Subcutaneous abdominal adipose tissue (tissue), 5 donors: ENCODE results near the gene USP51.
"Not testable (repeated sequence)": the region's sequence is repeated elsewhere in the genome, so short reads cannot be mapped to it uniquely, and the experiment has no call there.

Experiments used
- H3K27ac ChIP-seq: one replicate; pipeline ENCODE4 v1.7.0; 2013; ENCODE audit warnings: low read depth, mild to moderate bottlenecking, inconsistent platforms, low read length, moderate library complexity
- H3K27me3 ChIP-seq, 5 donors: one replicate each; pipeline ENCODE4 v1.7.0; 2013; ENCODE audit warnings: low read length in 5 of 5, inconsistent platforms in 1 of 5; ENCODE audit not compliant: control insufficient read depth in 5 of 5, insufficient read depth in 4 of 5
- H3K36me3 ChIP-seq, 5 donors: one replicate each; pipeline ENCODE4 v1.7.0; 2013; ENCODE audit warnings: low read length in 5 of 5; ENCODE audit not compliant: control insufficient read depth in 5 of 5, insufficient read depth in 5 of 5
- H3K4me1 ChIP-seq, 5 donors: one replicate each; pipeline ENCODE4 v1.7.0; 2013; ENCODE audit warnings: low read length in 5 of 5, mild to moderate bottlenecking in 3 of 5, moderate library complexity in 1 of 5; ENCODE audit not compliant: control insufficient read depth in 5 of 5, insufficient read depth in 5 of 5
- H3K4me3 ChIP-seq, 5 donors: one replicate each; pipeline ENCODE4 v1.7.0; 2013; ENCODE audit warnings: low read length in 5 of 5, low read depth in 1 of 5
- H3K9ac ChIP-seq, 5 donors: one replicate each; pipeline ENCODE4 v1.7.0; 2013; ENCODE audit warnings: low read length in 5 of 5, mild to moderate bottlenecking in 4 of 5, moderate library complexity in 3 of 5
- H3K9me3 ChIP-seq, 5 donors: one replicate each; pipeline ENCODE4 v1.7.0; 2013; ENCODE audit warnings: low read length in 5 of 5; ENCODE audit not compliant: control insufficient read depth in 5 of 5
- donor health status: healthy.
- donor health status: healthy.
- donor health status: healthy.
- donor health status: healthy.
- donor health status: healthy.

The USP51 gene

DNA sequence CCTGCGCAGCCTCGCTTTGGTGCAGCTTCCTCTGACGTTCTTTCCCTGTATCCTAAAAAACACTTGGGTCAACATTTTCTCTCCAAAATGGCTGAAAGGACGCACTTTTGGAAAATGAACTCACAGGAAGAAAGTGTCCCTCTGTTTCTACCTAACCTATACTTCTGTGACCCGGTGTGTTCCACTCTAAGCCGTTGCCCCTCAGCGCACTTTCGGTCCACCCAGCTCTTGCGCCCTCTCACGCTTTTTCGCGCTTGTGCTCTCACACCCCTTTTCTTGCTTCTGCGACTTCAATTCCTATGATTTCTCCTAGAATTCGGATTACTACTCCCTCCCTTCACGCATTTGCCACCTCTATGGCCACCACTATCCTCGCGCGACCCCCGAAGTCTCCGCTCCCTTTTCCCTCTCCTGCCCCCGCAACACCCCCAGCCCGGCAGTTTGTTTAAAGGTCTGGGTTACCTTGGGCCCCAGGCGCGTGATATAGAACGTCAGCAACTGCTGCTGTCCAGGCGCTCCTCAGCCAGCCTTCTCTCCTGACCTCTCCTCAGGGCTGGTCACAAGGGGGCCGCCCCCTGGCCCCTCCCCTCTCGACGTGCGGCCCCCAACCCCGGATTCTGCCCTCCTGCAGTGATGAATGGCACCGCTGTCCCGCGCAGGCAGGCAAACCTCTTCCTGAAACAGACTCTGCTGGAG, at the start of gene USP51:
USP51 (minus strand) TSS at position 535 of the 696 bp plus-strand sequence. CDS start 909 bp downstream, outside the sequence.
- H3K36me3 ChIP-seq = no peaks in the 10 kb centered on the region
- H3K4me1 ChIP-seq = peaks cover 0 to 11% (median 9%) of the 10 kb centered on the region in 5 donors
- H3K9ac ChIP-seq = peak within 1 kb of the TSS; percentile 2 to 78 (median 59)
- H3K4me3 ChIP-seq = peak within 1 kb of the TSS; percentile 73 to 91 (median 78)
- H3K27me3 ChIP-seq = peaks cover 0 to 12% (median 3%) of the 10 kb centered on the region in 5 donors
- H3K9me3 ChIP-seq = peaks cover 0 to 3% (median 0%) of the 10 kb centered on the region in 5 donors
- peak within 1 kb of the TSS; percentile 93 for H3K27ac ChIP-seq

DNA sequence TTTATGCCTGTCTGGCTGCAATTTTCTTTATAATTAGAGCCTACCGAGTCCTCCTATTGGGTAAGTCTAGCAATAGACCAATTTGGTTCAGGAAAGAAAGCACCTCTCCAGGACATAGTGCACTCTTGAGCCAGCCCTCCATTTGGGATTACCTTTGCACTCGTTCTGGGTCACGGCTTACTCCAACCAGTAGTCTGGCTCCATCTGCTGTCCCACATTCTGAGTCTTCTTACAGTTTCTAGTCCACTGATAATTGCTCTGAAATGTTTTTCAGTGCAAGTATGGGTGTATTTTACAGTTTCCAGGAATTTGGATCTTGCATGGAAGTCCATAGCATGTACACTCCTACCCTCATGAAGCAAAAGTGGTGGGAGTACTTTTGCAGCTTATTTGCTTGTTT, 34.8 kb upstream of the USP51 start:
- H3K9me3 ChIP-seq = no peaks in the 10 kb centered on the region

DNA sequence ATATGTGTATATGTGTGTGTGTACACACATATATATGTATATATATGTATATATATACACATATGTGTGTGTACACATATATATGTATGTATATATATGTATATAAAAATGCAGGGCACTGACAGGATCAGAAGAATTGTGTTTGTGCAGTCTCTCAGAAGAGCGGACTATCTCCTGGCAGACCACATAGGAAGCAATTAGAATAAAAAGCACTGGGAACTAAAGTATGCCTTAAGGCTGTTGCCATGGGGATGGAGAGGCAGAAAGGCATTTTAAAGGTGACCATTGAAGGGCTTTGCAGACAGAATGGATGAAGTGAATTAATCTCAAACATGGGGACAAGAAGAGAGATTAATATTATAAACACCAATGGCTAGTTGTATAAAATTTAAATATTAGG, 33.7 kb upstream of the USP51 start:
- H3K9ac ChIP-seq = no peak overlapping the region
- H3K9me3 ChIP-seq = no peaks in the 10 kb centered on the region
- H3K4me3 ChIP-seq = no peak overlapping the region
- peaks cover 6 to 20% (median 15%) of the 10 kb centered on the region in 5 donors for H3K27me3 ChIP-seq
- H3K27ac ChIP-seq = no peak overlapping the region
- H3K4me1 ChIP-seq = peaks cover 0 to 6% (median 0%) of the 10 kb centered on the region in 5 donors
- H3K36me3 ChIP-seq = no peaks in the 10 kb centered on the region

More for the DNA sequence above, 34.8 kb upstream of the USP51 start:
- no peak overlapping the region for H3K27ac ChIP-seq
- H3K27me3 ChIP-seq = peaks cover 6 to 20% (median 15%) of the 10 kb centered on the region in 5 donors
- H3K4me1 ChIP-seq = peaks cover 0 to 6% (median 0%) of the 10 kb centered on the region in 5 donors
- no peak overlapping the region for H3K9ac ChIP-seq
- no peak overlapping the region for H3K4me3 ChIP-seq
- H3K36me3 ChIP-seq = no peaks in the 10 kb centered on the region

DNA sequence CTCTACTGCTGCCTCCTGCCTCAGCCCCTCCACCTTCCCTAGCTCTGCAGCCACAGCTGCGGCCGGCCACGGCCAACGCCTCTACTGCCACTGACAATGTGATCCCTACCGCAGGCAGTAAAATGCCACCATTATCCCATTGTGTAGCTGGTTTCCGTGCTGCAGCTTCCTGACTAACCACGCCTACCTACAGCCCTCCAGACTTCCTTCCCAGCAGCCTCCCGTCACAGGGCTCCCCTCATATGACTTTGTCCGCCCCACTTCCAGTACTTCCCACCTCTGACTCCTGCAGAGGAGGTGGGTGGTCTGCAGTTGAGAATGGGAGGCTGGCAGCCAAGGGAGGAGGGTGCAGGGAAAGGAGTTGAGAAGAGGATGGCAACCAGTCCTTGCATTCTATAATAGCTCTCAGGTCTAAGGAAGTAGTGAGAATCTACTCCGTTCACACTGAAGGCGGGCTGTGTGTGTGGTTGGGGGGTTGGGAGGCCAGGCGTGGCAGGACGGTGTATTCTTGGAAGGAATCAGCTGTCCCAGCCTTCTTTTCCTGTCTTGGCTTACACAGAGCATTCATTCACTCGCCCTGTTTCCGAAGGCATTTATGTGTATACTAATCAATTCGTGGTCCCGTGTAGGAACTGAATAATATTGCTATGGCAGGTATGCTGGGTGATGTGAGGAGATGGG, 33.1 kb upstream of the USP51 start:
- Histone ChIP-seq H3K4me3 (peak overlapping the region in 3 of 5 donors; percentile 26 to 32 (median 30)), H3K4me1 (peaks cover 0 to 6% (median 0%) of the 10 kb centered on the region in 5 donors), H3K27me3 (peaks cover 6 to 20% (median 15%) of the 10 kb centered on the region in 5 donors), H3K36me3 (no peaks in the 10 kb centered on the region), H3K9ac (no peak overlapping the region), H3K27ac (no peak overlapping the region), H3K9me3 (no peaks in the 10 kb centered on the region)

DNA sequence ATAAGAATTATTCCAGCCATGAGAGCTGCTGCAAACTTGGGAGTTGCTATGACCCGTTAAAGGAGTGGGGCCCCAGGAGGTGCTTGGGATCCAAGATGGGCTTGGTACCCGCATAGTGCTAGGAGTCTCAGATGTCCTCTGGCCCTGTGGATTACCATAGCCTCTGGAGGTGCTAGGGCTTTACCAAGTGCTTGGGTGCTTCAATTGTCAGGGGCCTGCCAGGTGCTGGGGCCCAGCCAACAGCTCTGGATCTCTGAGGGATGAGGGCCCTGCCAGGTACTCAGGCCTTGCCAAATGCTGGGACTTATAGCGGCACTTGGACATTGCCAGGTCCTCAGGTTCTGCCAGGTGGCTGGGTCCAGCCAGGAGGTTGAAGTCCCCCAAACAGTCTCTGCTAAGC, 32.0 kb upstream of the USP51 start:
- H3K4me3 ChIP-seq = no peak overlapping the region
- no peaks in the 10 kb centered on the region for H3K9me3 ChIP-seq
- peaks cover 6 to 14% (median 10%) of the 10 kb centered on the region in 5 donors for H3K27me3 ChIP-seq
- H3K27ac ChIP-seq = no peak overlapping the region
- H3K9ac ChIP-seq = no peak overlapping the region
- H3K36me3 ChIP-seq = no peaks in the 10 kb centered on the region
- peaks cover 0 to 6% (median 0%) of the 10 kb centered on the region in 5 donors for H3K4me1 ChIP-seq

DNA sequence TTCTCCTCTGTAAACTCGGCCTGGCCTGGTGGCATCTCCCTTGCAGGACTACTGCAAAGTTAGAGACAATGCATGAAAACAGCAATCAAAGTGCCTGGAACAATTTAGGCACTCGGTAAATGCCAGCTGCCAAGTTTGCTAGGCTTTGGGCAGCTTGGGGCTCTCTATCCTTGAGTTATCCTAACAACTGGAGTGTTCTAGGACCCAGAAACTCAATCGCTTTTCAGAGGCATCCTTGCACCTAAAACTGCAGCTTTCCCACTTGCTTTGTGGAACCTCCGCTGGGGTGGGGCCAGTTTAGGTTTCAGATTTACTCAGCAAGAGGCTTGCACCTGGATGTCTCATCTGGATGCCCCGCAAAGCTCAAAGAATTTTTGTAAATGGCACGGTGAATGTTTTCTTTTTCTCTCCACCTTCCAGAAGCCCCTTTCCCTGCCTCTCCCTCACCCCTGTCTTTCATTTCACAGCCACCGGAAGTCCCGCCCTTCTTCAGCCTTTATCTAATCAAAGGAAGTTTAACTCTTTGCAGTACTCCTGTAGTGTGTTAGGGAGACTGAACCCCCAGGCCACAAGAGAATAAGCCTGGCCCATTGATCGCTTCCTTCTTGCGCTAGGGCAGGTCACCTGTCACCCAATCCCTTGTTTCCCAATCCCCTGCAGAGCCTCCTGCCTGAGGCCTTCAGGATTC, 27.3 kb upstream of the USP51 start:
- H3K9ac ChIP-seq, H3K4me1 ChIP-seq, H3K4me3 ChIP-seq, H3K36me3 ChIP-seq, H3K27me3 ChIP-seq, H3K9me3 ChIP-seq, H3K27ac ChIP-seq: not testable (repeated sequence)

DNA sequence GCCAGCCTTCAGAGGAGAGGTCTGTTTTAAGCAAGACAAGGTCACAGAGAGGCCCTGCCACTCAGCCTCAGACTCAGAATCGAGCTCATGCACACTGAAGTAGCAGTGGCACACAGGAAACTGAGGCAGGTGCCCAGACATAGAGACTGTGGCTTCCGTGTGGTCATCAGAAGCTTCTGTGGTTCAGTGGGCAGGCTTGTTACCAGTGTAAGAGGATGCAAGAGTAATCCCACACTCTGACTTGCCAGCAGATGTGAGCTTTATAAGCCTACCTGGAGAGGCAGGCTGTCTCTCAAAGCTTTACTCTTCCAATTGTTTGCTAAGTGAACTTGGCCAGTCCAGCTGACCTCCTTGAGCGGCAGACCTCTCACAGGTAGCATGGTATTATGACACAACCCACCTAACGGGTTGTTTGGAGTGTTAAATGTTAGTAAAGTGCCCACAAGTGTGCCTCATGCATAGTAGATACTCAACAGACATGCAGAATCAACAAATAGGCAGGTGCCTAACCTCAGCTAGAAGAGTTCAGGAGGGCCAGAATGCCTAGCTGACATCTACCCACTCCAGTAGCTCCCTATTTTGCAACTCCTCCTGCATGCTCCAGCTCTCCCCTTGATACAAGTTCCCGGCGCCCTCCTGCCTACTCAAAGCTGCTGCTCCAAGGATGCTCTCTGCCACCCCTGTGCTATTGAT, 23.5 kb upstream of the USP51 start:
- H3K27me3 ChIP-seq, H3K4me3 ChIP-seq, H3K9me3 ChIP-seq, H3K27ac ChIP-seq, H3K9ac ChIP-seq, H3K4me1 ChIP-seq, H3K36me3 ChIP-seq: not testable (repeated sequence)

DNA sequence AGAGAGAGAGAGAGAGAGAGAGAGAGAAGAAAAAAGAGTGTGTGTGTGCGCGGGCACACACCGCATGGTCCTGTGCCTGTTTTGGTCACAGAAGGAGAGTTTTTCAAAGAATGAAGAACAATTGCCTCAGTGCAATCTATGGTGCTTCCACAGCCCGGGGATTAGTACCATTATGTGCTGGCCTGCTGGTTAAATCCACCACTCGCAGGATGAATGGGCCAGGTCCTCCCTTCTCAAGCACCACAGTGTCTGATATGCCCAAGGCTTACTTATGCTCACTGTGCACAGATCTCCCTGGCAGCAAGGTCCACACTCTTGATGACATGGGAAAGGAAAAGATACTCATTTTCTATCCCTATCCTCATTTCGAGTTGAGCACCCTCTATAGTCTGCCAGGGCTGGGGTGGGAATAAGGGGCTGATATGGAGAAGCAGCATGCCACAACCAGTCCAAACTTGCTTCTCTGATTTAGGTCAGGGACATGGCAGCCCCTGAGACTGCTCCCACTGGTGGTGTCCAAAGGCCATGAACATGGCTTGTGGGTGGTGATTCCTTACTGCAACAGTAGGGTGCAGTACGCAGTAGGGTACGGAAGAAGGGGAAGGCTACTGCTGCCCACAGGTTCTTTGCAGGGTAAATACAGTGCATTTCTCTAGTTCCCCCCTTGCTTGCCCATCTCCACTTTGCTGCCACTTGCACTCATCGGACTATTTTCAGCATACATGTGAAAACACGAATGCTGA, 18.9 kb upstream of the USP51 start:
- not testable (repeated sequence) for H3K27me3 ChIP-seq, H3K36me3 ChIP-seq, H3K9me3 ChIP-seq, H3K9ac ChIP-seq, H3K4me1 ChIP-seq, H3K27ac ChIP-seq, H3K4me3 ChIP-seq

DNA sequence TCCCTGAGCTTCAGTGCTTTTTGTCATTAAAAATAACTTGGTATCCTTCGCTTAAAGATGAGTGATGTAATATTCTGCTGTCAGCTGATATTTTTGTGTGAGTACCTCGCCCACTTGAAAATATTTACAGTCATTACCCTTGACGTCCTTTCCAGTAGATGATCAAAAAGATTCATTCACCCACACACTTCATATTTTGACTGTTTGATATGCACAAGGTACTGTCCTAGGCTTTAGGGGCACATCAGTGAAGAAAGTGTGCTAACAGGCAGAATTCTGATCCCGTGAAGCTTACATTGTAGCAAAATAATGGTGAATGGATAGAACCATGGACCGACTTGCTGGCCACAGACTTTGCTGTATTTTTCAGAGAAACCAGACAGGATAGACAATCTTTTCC, 18.1 kb upstream of the USP51 start:
- H3K9me3 ChIP-seq, H3K27me3 ChIP-seq, H3K9ac ChIP-seq, H3K27ac ChIP-seq, H3K4me3 ChIP-seq, H3K36me3 ChIP-seq, H3K4me1 ChIP-seq: not testable (repeated sequence)
